Gastrocnemius medialis (tissue), 4 donors: Measurements from ENCODE around the gene SHC4. TPM values are rescaled to one million over a fixed set of nuclear protein-coding genes. Genes with fewer than 3 reads are reported as not detected.

ENCODE experiments used
- ATAC-seq, 2 donors: fragments of 150-250 bp; one replicate each; pipeline ENCODE4 v1.9.1; 2016
- DNase-seq, 2 donors: peaks; one replicate each; pipeline ENCODE4 v3.0.0-alpha.2; 2019
- H3K27ac ChIP-seq, 4 donors: fragments of 200-600 bp; sonication (generic); 1 replicate in 1 of 4; 2 replicates in 3 of 4; pipeline ENCODE4 v1.5.1; 2016 to 2018; ENCODE audit warnings: mild to moderate bottlenecking in 2 of 4, moderate library complexity in 1 of 4
- H3K27me3 ChIP-seq, 3 donors: fragments of 200-600 bp; sonication (generic) in 2 of 3; 1 replicate in 1 of 3; 2 replicates in 2 of 3; pipeline versions ENCODE4 v1.5.1 to v1.6.0; 2016 to 2019; ENCODE audit warnings: mild to moderate bottlenecking in 1 of 3, moderate library complexity in 1 of 3
- H3K36me3 ChIP-seq, 2 donors: fragments of 200-600 bp; sonication (generic) in 1 of 2; one replicate each; pipeline ENCODE4 v1.5.1; 2017 to 2018
- H3K4me1 ChIP-seq, 2 donors: fragments of 200-600 bp; sonication (generic) in 1 of 2; one replicate each; pipeline ENCODE4 v1.5.1; 2016 to 2017; ENCODE audit warnings: mild to moderate bottlenecking in 2 of 2
- H3K4me3 ChIP-seq, 4 donors: fragments of 200-600 bp; sonication (generic) in 3 of 4; 1 replicate in 1 of 4; 2 replicates in 3 of 4; pipeline ENCODE4 v1.5.1; 2016 to 2019; ENCODE audit warnings: mild to moderate bottlenecking in 2 of 4
- H3K9me3 ChIP-seq, 3 donors: fragments of 200-600 bp; sonication (generic) in 2 of 3; 1 replicate in 1 of 3; 2 replicates in 2 of 3; pipeline ENCODE4 v1.5.1; 2016 to 2019
- POLR2A ChIP-seq, 2 donors: fragments of 450-650 bp; IDR thresholded peaks; one replicate each; pipeline ENCODE4 v1.6.1; 2017; ENCODE audit warnings: antibody characterized with exemption in 2 of 2, mild to moderate bottlenecking in 2 of 2, moderate library complexity in 2 of 2
- in situ Hi-C, 4 donors: fragments of 200-750 bp; cut with MboI; loops; one replicate each; pipeline versions ENCODE4 v1.15.0 to v1.8.0; 2017; ENCODE audit warnings: low sequenced_read_pairs in 4 of 4
- intact Hi-C: fragments of 100-400 bp; cut with DNase I; formaldehyde crosslinking; loops from one replicate; pipeline ENCODE4 v1.15.1; 2023; ENCODE audit warnings: low total_unique reads
- total RNA-seq, 4 donors: library from RNA; depleted of rRNA; stranded (reverse); fragments of >200 nt; gene quantifications; one replicate each; pipeline versions ENCODE4 v1.1.0 to v1.2.3, GENCODE V29; 2016
- TF ChIP-seq, protein P1 (sequence below), 5 experiments: fragments of 450-650 bp in 3 of 5; fragments of 200-600 bp in 2 of 5; sonication (generic) in 2 of 5; IDR thresholded peaks in 4 of 5; conservative IDR thresholded peaks in 1 of 5; 1 replicate in 4 of 5; 2 replicates in 1 of 5; pipeline ENCODE4 v1.5.1; 2016 to 2019; ENCODE audit warnings: antibody characterized with exemption in 5 of 5, mild to moderate bottlenecking in 3 of 5, moderate library complexity in 3 of 5

The SHC4 gene
- total RNA-seq, 4 donors from 2014 or later: 0.29 to 0.39 TPM; not detected in 2

DNA sequence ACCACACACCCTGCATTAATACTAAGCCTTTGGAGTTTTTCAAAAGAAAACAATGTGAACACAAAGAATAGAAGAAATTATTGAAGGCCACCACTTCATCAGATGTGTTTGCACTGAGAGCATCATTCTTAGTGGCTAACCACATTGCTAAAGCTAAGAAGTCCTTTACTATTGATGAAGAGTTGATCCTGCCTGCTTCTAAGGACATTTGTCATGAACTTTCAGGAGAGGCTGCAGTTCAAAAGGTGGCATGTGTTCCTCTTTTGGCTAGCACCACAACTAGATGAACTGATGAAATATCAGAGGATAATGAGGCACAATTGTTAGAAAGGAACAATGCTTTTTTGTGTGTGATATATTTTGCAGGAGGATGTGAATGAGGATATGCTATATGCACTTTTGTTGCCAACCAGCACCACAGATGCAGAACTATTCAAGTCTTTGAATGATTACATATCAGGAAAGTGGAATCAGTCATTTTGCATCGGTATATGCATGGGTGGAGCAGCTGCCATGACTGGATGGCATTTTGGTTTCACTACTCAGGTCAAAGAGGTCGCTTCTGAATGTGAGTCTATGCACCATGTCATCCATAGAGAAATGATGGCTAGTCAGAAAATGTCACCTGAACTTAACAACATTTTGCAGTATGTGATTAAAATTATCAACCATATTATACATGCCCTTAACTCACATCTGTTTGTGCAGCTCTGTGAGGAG is 88.3 kb downstream of the SHC4 start:
- Histone ChIP-seq H3K4me1 (peaks cover 18 to 19% of the 10 kb centered on the region in 2 donors), H3K9me3 (no peaks in the 10 kb centered on the region), H3K27ac (no peak overlapping the region), H3K4me3 (no peak overlapping the region), H3K27me3 (no peaks in the 10 kb centered on the region), H3K36me3 (no peaks in the 10 kb centered on the region)
- intact Hi-C loops (loop anchor here (5.0 kb wide), 2 partner anchors 172 to 282 kb away; partner anchors contain the start of genes COPS2 and SECISBP2L), in situ Hi-C loops (no loop called here)
- no peak for TF ChIP-seq POLR2A (IDR thresholded peaks at IDR 0.05)
- TF ChIP-seq, protein P1, sequence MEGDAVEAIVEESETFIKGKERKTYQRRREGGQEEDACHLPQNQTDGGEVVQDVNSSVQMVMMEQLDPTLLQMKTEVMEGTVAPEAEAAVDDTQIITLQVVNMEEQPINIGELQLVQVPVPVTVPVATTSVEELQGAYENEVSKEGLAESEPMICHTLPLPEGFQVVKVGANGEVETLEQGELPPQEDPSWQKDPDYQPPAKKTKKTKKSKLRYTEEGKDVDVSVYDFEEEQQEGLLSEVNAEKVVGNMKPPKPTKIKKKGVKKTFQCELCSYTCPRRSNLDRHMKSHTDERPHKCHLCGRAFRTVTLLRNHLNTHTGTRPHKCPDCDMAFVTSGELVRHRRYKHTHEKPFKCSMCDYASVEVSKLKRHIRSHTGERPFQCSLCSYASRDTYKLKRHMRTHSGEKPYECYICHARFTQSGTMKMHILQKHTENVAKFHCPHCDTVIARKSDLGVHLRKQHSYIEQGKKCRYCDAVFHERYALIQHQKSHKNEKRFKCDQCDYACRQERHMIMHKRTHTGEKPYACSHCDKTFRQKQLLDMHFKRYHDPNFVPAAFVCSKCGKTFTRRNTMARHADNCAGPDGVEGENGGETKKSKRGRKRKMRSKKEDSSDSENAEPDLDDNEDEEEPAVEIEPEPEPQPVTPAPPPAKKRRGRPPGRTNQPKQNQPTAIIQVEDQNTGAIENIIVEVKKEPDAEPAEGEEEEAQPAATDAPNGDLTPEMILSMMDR (IDR thresholded peaks at IDR 0.05 in 4 of 5, conservative IDR thresholded peaks at IDR 0.05 in 1 of 5): no peak
- no peak for DNase-seq
- ATAC-seq: no peak

DNA sequence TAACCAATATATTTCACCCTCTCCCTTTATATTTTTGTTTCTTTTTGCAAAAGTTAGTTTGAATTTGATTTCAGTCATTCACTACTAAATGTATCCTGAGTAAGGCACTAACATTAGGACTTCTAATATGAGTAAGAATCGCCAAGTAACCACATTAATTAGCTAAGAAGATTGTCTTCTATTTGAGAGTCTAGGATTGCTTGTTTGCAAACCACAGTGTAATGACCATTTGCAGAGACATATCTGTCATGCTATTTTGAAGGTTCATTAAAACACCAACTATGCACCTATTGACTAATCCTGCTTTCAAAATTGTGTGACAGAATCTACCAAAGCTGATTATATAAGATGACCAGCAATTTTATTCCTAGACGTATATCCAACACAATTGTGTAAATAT is 91.1 kb downstream of the SHC4 start:
- intact Hi-C loops (no loop called here), in situ Hi-C loops (loop anchor here in 3 of 4 donors (25.0 kb wide), 3 partner anchors 290 to 1265 kb away; partner anchors contain the start of genes FGF7 (in 2 of the 3), COPS2 (in 1 of the 3) and GALK2 (in 1 of the 3))
- ATAC-seq (no peak), DNase-seq (no peak)
- H3K36me3 ChIP-seq: no peaks in the 10 kb centered on the region
- no peaks in the 10 kb centered on the region for H3K4me1 ChIP-seq
- TF ChIP-seq, protein P1 (IDR thresholded peaks at IDR 0.05 in 4 of 5, conservative IDR thresholded peaks at IDR 0.05 in 1 of 5): no peak
- TF ChIP-seq POLR2A (IDR thresholded peaks at IDR 0.05): no peak
- no peaks in the 10 kb centered on the region for H3K27me3 ChIP-seq
- no peak overlapping the region for H3K4me3 ChIP-seq
- no peak overlapping the region for H3K27ac ChIP-seq
- no peaks in the 10 kb centered on the region for H3K9me3 ChIP-seq

DNA sequence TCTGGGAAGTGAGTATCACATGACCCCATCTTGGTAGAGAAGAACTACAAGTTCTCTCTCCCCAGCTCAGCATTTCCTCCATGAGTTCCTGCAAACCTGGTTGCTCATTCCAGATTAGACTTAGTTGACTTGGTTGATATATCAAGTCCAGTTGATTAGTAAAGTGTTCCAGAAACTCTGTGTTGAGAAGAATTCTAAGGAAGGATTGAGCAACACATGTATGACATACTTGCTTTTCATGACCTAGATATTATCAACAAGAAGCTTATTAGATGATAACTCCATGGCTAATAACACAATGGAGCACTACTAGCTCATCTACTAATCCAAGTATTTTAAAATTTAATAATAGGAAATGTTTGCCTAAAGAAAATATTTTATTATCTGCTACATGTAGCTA is 92.2 kb downstream of the SHC4 start:
- no peaks in the 10 kb centered on the region for H3K27me3 ChIP-seq
- TF ChIP-seq, protein P1 (IDR thresholded peaks at IDR 0.05 in 4 of 5, conservative IDR thresholded peaks at IDR 0.05 in 1 of 5): no peak
- no peak for TF ChIP-seq POLR2A (IDR thresholded peaks at IDR 0.05)
- H3K36me3 ChIP-seq: no peaks in the 10 kb centered on the region
- no peak overlapping the region for H3K4me3 ChIP-seq
- no peaks in the 10 kb centered on the region for H3K4me1 ChIP-seq
- no peaks in the 10 kb centered on the region for H3K9me3 ChIP-seq
- in situ Hi-C loops: loop anchor here in 3 of 4 donors (25.0 kb wide), 3 partner anchors 291 to 1266 kb away; partner anchors contain the start of genes FGF7 (in 2 of the 3), COPS2 (in 1 of the 3) and GALK2 (in 1 of the 3)
- no peak overlapping the region for H3K27ac ChIP-seq
- intact Hi-C loops: no loop called here
- no peak for ATAC-seq
- DNase-seq: no peak

DNA sequence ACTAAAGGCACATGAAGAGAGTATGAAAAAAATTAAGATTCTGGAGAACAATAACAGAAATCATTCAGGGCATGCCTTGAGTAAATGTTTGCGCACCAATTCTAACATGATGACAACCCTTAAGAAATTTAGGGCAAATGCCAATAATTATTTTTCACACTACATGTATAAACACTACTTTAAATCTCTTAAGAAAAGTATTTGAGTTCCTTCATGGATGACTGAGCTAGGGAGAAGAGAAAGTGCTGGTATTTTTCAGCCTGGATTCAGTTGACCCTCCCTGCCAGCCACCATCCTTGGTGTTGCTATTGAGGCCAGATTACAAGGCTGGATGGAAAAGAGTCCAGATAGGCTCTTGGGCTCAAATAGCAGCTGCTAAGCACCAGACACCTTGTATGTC is 93.8 kb downstream of the SHC4 start:
- DNase-seq (no peak), ATAC-seq (no peak)
- TF ChIP-seq, protein P1 (IDR thresholded peaks at IDR 0.05 in 4 of 5, conservative IDR thresholded peaks at IDR 0.05 in 1 of 5): no peak
- no peak for TF ChIP-seq POLR2A (IDR thresholded peaks at IDR 0.05)
- in situ Hi-C loops: loop anchor here (5.0 to 25.0 kb wide), 9 partner anchors 95 to 1275 kb away; partner anchors contain the start of genes FGF7 (in 4 of the 4), COPS2 (in 1 of the 4), GALK2 (in 1 of the 4) and SHC4 (in 1 of the 4)
- no peaks in the 10 kb centered on the region for H3K4me1 ChIP-seq
- H3K27me3 ChIP-seq: no peaks in the 10 kb centered on the region
- no peak overlapping the region for H3K27ac ChIP-seq
- H3K9me3 ChIP-seq: no peaks in the 10 kb centered on the region
- H3K4me3 ChIP-seq: no peak overlapping the region
- H3K36me3 ChIP-seq: no peaks in the 10 kb centered on the region
- intact Hi-C loops: no loop called here
